DLD1 (cell line): Measurements from ENCODE around the gene HDLBP.
"Not testable (repeated sequence)": the region's sequence is repeated elsewhere in the genome, so short reads cannot be mapped to it uniquely, and the experiment has no call there.

Experiments
- in situ Hi-C: cut with HindIII; loops from 2 replicates; pipeline ENCODE4 v1.10.0; 2017; ENCODE audit warnings: low sequenced_read_pairs

Gene HDLBP

DNA sequence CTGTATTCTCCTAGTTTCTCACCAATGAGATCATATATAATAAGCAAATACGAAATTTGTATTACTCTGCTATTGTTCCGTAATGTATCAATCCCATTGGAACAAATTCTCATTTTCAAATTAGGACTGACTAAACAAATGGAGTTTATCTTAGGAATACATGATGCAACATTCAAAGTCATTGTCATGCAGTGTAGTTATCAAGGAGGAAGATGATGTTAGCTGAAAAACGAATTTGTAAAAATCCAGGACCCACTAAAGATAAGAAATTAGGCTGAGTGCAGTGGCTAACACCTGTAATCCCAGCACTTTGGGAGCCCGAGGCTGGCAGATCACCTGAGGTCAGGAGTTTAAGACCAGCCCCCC is 15.1 kb upstream of the HDLBP start:
- in situ Hi-C loops: no loop called here

- in situ Hi-C loops: no loop called here
Observed at GRCh38 chr2:241329669-241330615, 14.5 kb upstream of the HDLBP start.

GRCh38 chr2:241325257-241325656 is 9.8 kb upstream of the HDLBP start:
- in situ Hi-C loops: no loop called here

GRCh38 chr2:241324775-241325174 is 9.3 kb upstream of the HDLBP start:
- in situ Hi-C loops: no loop called here

- in situ Hi-C loops: no loop called here
Observed at GRCh38 chr2:241323778-241324177, 8.3 kb upstream of the HDLBP start.

DNA sequence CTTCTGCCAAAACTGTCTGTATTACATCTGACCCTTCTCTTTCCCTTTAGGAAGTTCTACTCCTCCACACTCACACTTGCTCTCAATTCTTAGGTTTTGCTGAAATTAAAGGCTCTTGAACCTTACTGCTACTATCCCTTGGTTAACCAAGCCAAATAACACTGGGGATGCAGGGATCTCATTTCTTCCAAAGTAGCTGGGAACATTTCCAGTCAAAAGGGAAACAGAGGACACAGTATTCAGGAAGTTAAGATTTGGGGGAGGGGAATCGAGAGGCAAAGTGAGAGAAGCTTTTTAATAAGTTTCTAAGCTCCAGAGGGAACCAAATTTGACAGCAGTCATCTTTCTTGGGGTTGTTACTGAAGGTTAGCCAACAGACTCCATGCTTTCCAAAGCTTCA is 6.4 kb upstream of the HDLBP start:
- in situ Hi-C loops: no loop called here

- in situ Hi-C loops: no loop called here
Observed at GRCh38 chr2:241321033-241321432, 5.6 kb upstream of the HDLBP start.

DNA sequence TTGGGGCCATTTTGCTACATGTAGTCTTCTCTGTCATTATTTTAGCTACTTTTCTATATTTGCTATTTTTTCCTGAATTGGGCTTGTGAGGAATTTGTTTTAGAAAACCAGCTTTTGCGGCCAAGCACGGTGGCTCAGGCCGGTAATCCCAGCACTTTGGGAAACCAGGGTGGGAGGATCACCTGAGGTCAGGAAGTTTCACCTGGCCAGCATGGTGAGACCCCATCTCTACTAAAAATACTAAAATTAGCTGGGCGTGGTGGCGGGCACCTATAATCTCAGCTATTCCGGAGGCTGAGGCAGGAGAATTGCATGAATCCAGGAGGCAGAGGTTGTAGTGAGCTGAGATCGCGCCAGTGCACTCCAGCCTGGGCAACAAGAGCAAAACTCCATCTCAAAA is 4.9 kb upstream of the HDLBP start:
- in situ Hi-C loops: no loop called here

DNA sequence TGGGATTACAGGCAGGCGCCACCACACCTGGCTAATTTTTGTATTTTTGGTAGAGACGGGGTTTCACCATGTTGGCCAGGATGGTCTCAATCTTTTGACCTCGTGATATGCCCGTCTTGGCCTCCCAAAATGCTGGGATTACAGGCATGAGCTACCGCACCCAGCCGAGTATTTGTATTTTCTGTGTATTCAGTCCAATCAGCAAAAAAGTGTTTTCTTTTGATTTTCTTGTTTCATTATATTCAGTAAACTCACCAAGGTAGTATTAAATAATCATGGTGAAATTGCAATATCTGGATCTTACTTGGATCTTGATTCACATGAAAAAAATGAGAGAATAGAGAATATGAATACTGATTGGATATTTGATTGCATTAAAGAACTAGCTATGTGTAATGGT is 3.4 kb upstream of the HDLBP start:
- in situ Hi-C loops: not testable (repeated sequence)

DNA sequence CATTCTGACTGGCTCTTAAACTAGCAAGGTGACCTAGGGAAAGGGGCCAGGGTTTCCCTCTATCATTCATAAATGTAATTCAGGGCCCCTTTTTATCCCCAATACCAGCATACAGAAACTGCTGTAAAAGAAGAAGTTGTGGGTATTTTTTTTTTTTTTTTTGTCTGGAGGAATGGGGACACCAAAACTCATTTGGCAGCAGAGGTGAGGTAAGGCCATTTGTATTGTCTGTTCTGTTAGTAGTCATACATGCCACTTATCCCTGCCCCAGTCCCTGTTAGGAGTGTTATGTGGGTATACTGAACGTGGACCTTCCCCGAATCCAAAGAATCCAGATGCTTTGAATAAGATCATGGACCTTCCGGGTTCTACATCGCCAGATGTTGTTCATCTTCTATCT is 1.9 kb upstream of the HDLBP start:
- in situ Hi-C loops: no loop called here

GRCh38 chr2:241316825-241317224 is 1.4 kb upstream of the HDLBP start:
- in situ Hi-C loops: no loop called here

- in situ Hi-C loops: no loop called here
Observed at GRCh38 chr2:241315879-241316631, 583 bp upstream of the HDLBP start, which contains the start of gene SEPTIN2. Gene SEPTIN2, plus strand, starts transcription at chr2:241315925. Its CDS starts 8,308 bp downstream, at chr2:241324233.

- in situ Hi-C loops: no loop called here
Observed at GRCh38 chr2:241314226-241315092, 1.0 kb downstream of the HDLBP start.

GRCh38 chr2:241313543-241314095 is 1.9 kb downstream of the HDLBP start:
- in situ Hi-C loops: no loop called here

- in situ Hi-C loops: no loop called here
Observed at GRCh38 chr2:241312082-241312481, 3.4 kb downstream of the HDLBP start.

DNA sequence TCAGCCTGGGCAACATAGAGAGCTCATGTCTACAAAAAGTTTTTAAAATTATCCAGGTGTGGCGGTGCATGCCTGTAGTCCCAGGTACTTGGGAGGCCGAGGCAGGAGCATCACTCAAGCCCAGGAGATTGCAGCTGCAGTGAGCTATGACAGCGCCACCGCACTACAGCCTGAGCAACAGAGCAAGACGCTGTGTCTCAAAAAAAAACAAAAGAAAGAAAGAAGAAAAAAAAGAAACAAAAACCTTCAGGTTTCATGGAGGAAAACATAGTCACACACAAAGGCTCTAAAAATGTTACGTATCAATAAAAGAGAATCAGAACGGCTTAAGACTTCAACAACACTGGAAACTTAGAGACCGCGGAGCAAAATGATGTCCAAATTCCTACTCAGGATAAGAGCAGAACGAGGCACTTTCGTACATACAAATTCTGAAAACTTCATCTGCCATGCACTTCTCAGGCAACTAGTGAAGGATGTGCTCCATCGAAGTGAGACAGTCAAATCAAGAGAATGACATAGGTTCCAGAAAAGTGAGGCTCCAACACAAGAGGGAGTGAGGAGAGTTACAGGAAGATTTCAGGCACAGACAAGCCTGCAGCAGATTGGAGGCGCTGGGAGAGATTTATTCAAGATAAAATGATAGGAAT is 4.4 kb downstream of the HDLBP start:
- in situ Hi-C loops: no loop called here

DNA sequence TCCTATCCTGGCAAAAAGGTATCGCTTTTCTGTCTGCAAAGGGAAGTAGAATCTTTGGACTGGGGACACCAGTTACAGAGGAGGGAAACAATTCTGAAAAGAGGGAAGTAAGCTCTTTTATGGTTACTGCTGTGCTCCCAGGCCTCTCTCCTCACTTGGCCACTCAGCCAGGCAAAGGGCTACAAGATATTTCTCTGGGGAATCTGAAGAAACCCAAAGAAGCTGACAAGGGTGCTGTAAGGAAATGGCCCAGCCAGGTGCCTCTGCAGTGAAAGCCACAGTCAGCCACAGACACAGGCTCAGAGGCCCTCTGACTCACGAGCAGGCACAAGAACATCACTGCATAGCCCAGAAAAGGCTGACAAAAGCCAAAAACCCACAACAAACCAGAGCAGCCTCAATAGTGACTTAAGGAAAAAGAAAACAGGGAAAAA is 5.8 kb downstream of the HDLBP start:
- in situ Hi-C loops: no loop called here

- in situ Hi-C loops: no loop called here
Observed at GRCh38 chr2:241308832-241309500, 6.5 kb downstream of the HDLBP start.

- in situ Hi-C loops: no loop called here
Observed at GRCh38 chr2:241308267-241308666, 7.2 kb downstream of the HDLBP start.

DNA sequence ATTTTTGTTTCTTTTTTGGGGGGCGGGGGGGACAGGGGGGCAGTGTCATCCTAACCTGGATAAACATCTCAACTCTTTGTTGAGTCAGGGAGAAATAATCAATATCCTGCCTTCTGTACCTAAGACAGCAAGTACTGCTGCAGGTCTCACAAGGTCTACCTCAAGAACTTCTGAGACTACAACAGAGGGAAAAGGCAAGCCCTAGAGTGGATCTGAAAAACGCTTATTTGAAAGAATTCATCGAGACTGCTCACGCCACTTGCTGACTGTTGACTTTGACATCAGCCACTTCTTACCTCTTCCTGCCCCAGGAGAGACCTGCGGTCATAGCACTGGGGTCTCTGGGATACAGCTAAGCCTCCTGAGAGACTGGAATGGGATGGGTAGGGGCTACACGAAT is 8.4 kb downstream of the HDLBP start:
- in situ Hi-C loops: no loop called here
